T-helper 1 cell (primary cell): ENCODE results near the gene GPR3.

Experiments
- DNase-seq, 5 donors: peaks; one replicate each; pipeline ENCODE4 v3.0.0-alpha.2; 2012 to 2020

GPR3 gene

GRCh38 chr1:27358928-27359313 lies 33.5 kb upstream of the GPR3 start:
- no peak for DNase-seq

GRCh38 chr1:27359822-27360158 lies 32.6 kb upstream of the GPR3 start:
- DNase-seq = no peak

- peak; percentile 34 to 63 (median 57) for DNase-seq
Observed at GRCh38 chr1:27360159-27361043, 32.0 kb upstream of the GPR3 start.

- no peak for DNase-seq
Observed at GRCh38 chr1:27361044-27361402, 31.4 kb upstream of the GPR3 start.

- DNase-seq = no peak
Observed at GRCh38 chr1:27361553-27361952, 30.9 kb upstream of the GPR3 start.

- no peak for DNase-seq
Observed at GRCh38 chr1:27363766-27364695, 28.4 kb upstream of the GPR3 start.

GRCh38 chr1:27364696-27365371 lies 27.6 kb upstream of the GPR3 start:
- no peak for DNase-seq

GRCh38 chr1:27365372-27366112 lies 26.9 kb upstream of the GPR3 start:
- DNase-seq = peak; percentile 64 to 85 (median 71)

GRCh38 chr1:27366113-27366410 lies 26.4 kb upstream of the GPR3 start:
- DNase-seq = peak; percentile 53 to 75 (median 57)

GRCh38 chr1:27366411-27367159 lies 25.8 kb upstream of the GPR3 start, which contains the start of gene MAP3K6:
Gene MAP3K6 (minus strand): TSS chr1:27366961. CDS start chr1:27366597, 364 bp downstream.
- DNase-seq = peak in 2 of 5 donors; percentile 41 to 57

- DNase-seq = no peak
Observed at GRCh38 chr1:27367160-27367650, 25.2 kb upstream of the GPR3 start.

GRCh38 chr1:27368869-27369582 lies 23.4 kb upstream of the GPR3 start:
- no peak for DNase-seq

- no peak for DNase-seq
Observed at GRCh38 chr1:27372022-27372807, 20.2 kb upstream of the GPR3 start.

- DNase-seq = no peak
Observed at GRCh38 chr1:27372808-27373690, 19.4 kb upstream of the GPR3 start.

GRCh38 chr1:27374362-27375086 lies 17.9 kb upstream of the GPR3 start, which contains the start of gene FCN3:
Gene FCN3 (minus strand): TSS chr1:27374824. CDS start chr1:27374818, 6 bp downstream.
- DNase-seq = no peak

- no peak for DNase-seq
Observed at GRCh38 chr1:27377760-27378495, 14.5 kb upstream of the GPR3 start.

- no peak for DNase-seq
Observed at GRCh38 chr1:27379564-27380122, 12.8 kb upstream of the GPR3 start.
